ENCODE measurements around the gene ZNF20.
"Not testable (repeated sequence)": the region's sequence is repeated elsewhere in the genome, so short reads cannot be mapped to it uniquely, and the experiment has no call there.

ZNF20 gene

DNA sequence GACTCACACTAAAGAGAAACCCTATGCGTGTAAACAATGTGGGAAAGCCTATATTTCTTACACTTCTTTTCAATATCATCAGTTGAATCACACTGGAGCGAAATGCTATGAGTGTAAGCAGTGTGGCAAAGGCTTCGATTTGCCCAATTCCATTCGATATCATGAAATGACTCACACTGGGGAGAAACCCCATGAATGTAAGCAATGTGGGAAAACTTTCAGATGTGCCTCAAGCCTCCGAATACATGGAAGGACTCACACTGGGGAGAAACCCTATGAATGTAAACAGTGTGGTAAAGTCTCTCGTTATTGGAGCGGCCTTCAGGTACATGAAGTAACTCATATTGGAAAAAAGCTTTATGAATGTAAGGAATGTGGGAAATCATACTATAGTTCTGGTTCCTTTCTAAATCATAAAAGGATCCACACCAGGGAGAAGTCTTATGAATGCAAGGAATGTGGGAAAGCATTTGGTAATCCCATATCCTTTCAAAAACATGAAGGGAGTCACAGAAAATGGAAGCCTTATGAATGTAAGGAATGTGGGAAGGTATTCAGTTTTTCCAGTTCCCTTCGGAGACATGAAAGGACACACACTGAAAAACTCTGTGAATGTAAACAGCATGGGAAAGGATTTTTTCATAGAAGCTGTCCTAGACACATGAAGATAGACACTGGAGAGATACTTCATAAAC, 28.1 kb downstream of the ZNF20 start:
- no peak for DNase-seq

DNA sequence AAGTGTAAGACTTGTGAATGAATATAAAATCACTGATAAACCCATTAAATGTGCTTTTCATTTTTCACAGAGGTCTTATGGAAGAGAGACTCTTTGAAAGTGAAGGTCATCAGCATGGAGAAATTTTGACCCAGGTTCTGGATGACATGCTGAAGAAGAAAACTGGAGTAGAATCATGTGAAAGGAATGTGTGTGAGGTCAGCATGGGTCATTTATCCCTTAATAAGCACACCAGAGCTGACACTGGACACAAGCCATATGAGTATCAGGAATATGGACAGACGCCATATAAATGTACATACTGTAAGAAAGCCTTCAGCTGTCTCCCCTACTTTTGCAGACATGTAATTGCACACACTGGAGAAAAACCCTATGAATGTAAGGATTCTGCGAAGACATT, 29.0 kb downstream of the ZNF20 start:
- DNase-seq: no peak

GRCh38 chr19:12103909-12104308, 36.2 kb downstream of the ZNF20 start:
- not testable (repeated sequence) for DNase-seq

DNA sequence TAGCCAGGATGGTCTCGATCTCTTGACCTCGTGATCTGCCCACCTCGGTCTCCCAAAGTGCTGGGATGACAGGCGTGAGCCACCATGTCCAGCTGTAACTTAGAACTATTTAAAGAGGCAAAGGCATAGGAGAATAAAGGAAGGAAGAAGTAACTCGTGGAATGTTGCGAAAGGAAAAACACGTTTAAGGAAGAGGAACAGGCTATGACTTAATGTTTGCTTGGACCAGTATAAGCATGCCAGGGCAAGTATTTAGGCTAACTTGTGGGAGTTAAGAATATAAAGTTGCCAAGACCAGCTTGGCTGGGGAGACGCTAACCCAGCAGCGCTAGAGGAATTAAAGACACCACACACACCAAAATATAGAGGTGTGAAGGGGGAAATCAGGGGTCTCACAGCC, 42.1 kb downstream of the ZNF20 start:
- DNase-seq: no peak

GRCh38 chr19:12095111-12095790, 44.9 kb downstream of the ZNF20 start:
- no peak for DNase-seq

DNA sequence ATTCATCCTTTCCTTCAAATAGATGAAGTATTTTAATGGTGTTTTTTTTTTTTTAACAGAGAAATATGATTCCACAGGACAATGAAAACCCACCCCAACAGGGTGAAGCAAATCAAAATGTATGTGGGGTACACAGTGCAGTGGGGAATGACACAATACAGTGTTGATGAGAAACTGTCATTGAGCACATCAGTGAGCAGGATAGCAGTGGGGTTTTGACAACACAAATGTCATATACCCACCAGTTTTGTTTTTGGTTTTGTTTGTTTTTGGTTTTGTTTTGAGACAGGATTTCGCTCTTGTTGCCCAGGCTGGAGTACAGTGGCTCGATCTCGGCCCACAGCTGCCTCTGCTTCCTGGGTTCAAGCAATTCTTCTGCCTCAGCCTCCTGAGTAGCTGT, 46.4 kb downstream of the ZNF20 start:
- DNase-seq: no peak

- no peak for DNase-seq
Measured at GRCh38 chr19:12092956-12093355, 47.2 kb downstream of the ZNF20 start.

DNA sequence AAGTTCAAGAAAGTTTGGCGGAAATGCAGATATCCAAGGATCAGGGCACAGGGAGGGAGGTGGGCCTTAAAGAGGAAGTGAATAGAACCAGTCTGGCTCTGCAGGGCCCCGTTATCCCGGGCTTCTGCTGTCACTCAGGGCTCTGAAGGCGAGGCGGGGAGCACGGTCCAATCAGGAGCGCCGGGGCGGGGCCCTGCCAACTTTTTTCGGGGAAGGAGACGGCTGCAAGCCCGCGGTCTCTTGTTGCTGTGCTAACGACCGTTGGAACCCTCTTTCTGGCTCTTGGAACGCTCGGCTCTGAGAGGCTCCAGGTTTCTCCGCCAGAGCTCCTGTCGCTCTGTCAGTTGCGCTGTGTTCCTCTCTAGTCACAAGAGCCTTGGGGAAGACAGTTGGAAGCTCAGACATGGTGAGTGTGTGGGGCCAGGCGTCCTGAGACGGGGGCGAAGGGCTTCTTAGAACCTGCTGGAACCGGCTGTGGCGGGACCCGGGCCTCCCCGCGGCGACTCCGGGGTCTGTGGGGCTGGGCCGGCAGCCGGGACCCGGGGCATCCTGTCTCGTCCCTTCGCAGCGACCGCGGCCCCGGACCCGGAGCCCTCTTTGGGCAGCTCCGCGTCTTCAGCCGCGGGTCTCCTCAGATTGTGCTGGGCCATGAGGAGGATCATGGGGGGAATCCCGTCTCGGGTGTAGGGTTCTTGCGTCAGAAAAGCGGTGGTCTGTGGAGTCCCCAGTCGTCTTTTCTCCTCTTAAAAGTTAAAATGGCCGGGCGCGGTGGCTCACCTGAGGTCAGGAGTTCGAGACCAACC, 47.9 kb downstream of the ZNF20 start:
- DNase-seq: peak; percentile 88

GRCh38 chr19:12090807-12091206, 49.3 kb downstream of the ZNF20 start:
- DNase-seq: peak; percentile 83

GRCh38 chr19:12085074-12085818, 54.9 kb downstream of the ZNF20 start:
- DNase-seq: no peak

GRCh38 chr19:12083336-12083735, 56.8 kb downstream of the ZNF20 start:
- DNase-seq: not testable (repeated sequence)
